ENCODE measurements around the gene TMOD4.

Gene TMOD4

DNA sequence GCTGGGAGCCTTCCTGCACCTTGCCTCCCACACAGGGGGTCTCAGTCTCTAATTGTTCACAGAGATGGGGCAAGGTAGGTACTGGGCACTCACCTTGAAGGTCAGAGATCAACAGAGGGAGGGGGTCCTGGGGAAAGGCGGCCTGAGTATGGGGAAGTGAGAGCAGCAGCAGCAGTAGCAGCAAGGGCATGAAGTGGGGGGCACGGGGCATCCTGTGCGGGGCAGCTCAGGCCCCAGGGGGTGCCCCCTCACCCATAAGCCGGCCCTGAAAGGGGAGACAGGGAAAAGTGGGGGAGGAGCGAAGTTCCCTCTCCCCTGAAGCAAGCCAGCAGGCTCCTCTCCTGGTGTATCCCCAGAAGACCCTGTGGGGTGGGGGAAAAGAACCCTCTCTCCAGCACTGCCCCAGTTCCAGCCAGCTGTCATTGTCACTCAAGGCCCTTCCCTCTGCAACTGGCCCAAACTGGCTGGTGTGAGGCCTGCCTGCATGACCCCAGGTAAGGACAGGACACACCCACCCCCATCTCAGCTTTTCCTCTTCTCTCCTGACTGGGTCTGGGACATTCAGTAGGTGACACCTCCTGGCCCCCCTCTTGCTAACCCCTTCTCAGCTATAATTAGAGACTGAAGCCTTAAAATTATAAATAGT is 33.2 kb downstream of the TMOD4 start:
- DNase-seq: no peak

DNA sequence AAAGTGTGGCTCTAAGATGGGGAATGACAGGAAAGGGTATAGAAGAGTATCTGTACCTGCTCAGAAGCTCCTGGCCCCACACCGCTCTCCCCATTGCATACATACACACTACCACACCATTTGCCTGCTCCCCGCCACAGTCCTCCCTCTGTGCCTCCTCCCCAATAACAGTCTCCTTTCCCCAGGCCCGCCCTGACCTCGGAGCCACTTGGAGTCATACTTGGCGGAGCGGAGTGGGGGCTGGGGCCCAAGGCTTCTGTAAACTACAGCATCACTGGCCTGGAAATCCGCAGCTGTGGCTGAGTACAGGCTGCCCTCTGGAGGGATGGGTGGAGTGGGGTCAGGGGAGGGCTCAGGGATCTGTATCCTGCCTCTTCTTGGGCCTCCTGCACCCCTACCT is 38.0 kb downstream of the TMOD4 start:
- no peak for DNase-seq

DNA sequence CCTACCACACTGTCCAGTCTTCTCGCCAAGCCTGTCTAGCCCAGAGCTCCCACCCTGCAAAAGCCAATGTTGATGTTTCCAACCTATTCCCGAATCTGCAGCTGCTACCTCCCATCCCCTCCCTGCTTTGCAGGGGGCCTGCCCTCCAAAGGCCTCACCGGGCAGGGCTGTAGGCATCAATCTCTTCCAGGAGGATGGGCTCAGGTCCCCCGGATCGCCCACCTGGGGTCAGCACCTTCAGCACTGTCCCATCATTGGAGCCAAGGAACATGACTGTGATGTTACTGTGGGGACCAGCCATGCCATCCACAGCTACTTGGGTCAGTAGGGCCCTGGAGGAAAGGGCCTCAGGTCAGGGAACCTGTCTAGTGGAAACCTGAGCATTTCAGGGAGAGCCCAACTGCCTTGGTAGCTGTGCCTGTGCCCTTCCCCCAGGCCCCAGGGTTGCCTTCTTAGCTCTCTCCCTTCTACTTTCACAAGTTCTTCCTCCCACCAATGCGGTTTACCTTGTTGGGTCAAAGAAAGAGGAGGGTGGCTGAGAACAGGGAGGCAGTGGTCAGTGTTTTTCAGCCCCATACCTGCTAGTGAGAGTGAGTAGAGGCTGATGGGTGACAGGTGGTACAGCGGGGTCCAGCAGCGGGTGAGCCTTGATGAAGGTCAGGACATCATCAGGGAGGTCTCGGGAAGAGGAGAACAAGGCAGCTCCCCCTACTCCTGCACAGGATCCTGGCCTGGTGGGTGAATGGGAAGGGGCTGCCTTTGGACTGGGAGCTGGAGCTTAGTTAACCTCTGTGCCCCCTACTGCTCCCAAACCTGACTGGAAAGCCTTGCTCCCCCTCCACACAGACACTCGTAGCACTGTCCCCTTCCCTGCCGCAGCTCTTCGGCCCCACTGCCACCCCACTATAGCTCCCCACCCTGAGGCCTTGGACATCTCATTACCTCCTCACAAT is 40.1 kb downstream of the TMOD4 start:
- no peak for DNase-seq

DNA sequence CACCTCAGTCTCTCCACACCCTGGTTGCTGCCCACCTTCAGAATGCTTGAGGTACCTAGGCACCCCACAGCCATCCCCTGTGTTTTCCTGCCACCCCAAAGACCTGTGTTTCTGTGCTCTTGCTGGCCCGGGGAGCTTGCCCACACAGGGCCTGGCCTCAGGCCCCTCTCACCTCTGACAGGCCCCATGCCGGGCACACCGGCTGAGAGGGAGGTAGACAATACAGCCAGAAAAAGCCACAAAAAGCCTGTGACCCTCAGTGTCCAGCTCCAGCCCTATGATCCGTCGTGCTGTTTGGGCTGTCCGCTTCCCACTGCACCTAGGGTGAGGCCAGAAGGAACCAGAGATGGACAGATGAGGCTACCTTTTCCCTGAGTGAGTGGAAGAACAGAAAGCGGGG is 40.8 kb downstream of the TMOD4 start:
- DNase-seq: no peak

DNA sequence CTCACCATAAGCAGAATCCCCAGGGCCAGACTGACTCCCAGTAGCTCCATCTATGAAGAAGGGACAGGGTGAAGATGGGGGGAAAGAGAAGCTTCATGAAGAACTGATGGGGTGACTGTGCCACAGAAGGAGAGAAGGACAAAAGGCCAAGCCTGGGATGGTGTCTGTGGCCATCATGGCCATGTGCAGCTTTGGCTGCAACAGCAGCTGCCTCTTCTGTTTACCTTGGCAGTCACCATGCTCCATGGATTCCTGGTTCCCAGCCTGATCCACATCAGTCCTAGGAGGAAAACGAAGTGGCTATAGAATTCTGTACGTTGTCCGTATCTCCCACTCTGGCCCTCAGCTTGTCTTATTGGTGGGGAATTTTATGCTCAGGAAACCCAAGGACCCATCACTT is 41.4 kb downstream of the TMOD4 start:
- DNase-seq: no peak

DNA sequence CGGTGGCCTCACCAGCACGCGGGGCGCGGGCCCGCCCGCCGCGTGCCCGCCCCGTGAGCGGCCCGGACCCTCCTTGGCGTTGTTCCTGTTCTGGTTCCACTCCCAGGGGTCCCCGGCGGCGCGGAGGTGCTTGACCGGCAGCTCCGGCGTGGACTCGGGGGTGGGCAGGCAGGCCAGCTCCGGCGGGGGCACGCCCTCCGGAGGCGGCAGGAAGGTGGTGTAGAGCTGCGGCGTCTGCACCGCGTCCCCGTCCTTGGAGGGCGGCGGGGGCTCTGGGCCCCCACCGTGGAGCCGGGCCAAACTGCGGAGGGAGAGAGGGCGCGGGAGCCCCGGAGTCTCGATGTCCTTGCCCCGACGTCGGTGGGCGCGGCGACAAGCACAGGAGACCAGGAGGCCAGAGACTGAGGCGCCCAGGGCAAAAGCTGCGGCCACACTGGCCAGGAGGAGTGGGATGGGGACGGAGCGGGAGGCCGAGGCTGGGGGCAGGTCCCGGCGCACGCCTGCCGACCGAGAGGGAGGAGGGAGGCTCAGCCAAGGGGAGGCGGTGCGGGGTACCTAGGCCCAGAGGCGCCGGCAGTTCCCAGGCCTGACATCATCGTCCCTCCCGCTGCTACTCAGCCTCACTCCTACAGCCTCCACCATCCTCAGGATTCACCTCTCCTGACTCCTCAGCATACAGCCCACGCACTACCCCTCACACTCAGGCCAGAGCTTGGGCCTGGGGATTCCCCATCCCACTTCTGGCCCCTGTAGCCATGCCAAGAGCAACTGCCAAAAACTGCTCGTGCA is 42.6 kb downstream of the TMOD4 start:
- DNase-seq: no peak

DNA sequence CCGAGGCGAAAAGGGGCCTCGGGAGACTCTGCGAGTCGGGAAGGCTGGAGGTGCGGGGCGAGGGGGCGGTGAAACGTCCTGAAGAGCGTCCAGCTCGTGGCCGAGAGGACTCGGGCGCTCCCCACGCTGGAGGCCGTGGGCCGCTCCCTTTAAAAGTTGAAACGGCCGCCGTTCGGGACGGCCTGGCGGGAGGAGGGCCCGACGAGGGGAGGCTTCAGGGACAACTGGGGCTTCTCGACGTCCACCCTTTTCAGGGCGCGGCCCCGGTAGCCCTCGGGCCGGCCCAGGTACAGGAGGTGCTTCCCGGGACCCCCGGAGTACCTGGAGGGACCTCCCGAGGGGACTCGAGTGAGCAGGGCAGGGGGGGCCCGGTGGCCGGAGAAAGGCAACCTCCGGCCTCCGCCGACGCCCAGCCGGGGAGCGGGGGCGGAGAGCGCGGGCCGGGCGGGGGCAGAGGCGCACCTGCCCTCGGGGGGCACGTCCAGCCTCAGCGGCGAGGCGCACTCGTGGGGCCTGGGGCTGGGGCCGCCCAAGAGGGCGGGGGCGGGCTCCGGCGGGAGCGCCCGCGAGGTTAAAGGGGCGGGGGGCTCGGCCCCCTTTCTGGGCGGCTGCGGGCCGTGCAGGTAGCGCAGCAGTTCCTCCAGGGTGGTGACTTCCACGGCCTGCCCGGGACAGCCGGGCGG is 43.3 kb downstream of the TMOD4 start:
- DNase-seq: no peak

DNA sequence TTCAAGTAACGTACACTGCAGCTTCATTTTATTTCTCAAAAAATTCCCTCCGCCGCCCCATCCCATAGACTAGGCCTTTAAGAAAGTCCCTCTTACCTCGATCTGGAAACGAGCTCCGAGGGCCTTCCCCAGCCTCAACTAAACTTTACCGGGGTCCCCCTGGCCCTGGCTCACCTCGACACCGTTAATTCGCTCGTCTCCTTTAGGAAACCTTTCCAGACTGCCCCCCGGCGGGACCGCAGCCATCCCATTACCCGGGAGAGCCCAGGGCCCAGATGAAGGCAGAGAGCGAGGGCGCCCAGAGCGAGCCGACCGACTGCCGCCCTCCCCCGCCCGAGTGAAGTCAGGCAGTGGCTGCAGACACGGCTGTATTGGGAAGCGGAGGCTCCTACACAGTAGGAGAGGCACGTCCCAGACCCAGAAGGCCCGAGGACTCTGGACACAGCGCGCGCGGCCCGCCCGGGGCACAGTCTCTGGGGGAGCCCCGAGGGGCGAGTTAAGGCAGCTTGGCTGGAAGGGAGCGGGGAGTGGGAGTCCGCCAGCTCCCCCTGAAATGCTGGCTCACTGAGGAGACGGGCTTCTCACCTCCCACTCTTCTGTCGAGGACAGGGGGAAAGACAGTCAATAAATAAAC is 44.0 kb downstream of the TMOD4 start:
- DNase-seq: no peak

DNA sequence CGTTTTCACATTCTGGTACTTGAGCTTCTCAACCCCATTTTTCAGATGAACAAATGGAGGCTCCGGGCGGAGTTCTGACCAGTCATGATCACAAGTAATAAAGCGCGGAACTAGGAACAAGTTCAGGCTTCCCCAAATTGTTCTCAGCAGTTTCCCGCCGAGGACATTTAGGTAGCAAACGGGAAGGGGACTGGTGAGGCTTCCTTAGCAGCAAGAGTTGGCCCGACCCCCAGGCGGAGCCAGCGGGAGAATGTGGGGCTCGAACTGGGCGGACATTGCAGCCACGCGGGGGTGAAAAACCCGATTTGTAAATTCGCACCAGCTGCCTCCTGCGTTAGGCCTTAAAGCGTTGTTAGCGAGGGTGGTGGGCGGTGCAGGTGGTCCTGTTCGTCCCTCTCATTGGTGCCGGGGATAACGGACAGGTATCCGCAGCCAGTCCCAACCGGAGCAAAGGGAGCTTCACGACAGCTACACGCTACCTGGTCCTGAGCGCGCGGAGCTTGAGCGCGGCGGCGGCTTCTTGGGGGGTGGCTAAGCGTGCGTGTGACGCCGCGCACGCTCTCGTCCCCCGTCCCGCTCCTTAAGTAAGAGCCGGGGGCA is 44.7 kb downstream of the TMOD4 start:
- DNase-seq: no peak

DNA sequence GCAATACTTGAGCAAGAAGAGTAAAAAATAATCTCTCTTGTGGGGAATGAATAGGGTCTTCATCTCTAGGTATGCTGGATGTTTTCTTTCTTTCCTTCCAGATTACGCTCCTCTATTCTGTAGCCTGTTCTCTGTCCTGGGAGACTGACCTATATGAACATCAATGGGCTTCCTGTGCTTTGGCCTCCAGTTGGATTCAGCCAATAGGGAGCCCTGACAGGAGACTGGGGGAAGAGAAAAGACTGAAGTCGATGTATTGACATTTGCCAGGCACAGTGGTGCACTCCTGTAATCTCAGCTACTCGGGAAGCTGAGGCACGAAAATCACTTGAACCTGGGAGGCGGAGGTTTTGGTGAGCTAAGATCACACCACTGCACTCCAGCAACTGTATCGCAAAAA is 47.0 kb downstream of the TMOD4 start:
- DNase-seq: no peak

DNA sequence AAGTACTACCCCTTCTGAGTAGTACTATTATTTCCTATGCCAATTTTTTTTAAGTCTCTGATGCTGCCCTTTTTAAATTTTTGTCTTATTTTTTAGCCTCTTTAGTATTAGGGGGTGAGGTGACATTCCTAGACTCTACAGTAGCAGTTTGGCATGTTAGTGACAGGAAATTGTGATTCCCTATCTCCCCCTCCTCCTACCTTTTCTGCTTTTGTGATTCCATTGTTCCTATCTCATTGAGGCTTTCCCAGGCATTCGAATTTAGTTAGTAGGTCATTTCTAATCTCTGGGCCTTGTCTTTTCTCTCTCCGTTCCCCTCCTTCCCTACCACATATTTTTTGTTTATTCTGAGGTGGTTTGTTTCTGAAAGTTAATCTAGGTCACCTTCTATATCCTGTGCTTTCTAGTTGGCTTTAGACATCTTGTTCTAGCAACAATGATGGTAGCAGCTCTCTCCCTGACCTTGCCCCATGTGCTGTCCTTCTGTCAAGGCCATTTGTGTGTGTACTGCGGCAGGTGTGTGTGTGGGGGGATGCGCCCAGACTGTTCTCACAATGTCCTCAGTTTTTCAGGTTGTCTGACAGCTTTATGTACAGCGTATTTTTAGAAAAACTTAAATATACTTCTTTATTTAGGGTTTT is 50.9 kb downstream of the TMOD4 start:
- DNase-seq: no peak

Data from RPMI8226 (cell line).